Bronchial epithelial cell (primary cell): ENCODE results near the gene CACNB4. TPM values are rescaled to one million over a fixed set of nuclear protein-coding genes. Genes with fewer than 3 reads are reported as not detected.
A peak's percentile ranks its signal among the peaks of the same experiment; 100 is the strongest.

Experiments used
- DNase-seq: peaks from one replicate; pipeline ENCODE4 v3.0.0-alpha.2; 2010; ENCODE audit warnings: low read depth
- FAIRE-seq: peaks from 2 replicates; lab custom pipeline; 2011; peaks lifted over from hg19 to GRCh38; lab: Jason Lieb, UNC
- H3K27me3 ChIP-seq: 2 replicates; pipeline ENCODE4 v1.5.1; 2011; ENCODE audit warnings: low read length; ENCODE audit not compliant: control insufficient read depth, insufficient read depth
- H3K36me3 ChIP-seq: 2 replicates; pipeline ENCODE4 v1.5.1; 2011; ENCODE audit warnings: low read length; ENCODE audit not compliant: control insufficient read depth, insufficient read depth
- H3K4me3 ChIP-seq: 2 replicates; pipeline ENCODE4 v1.5.1; 2011; ENCODE audit warnings: mild to moderate bottlenecking, low read depth, low read length, control low read depth
- total RNA-seq: library from RNA; depleted of rRNA; stranded (reverse); fragments of >200 nt; gene quantifications from 2 replicates; pipeline ENCODE4 v1.2.1, GENCODE V29; 2014
- TF ChIP-seq, protein P1 (sequence below): IDR thresholded peaks from 2 replicates; pipeline ENCODE4 v1.5.1; 2011; ENCODE audit warnings: mild to moderate bottlenecking, moderate library complexity, low read length, control low read depth, inconsistent platforms; ENCODE audit not compliant: insufficient read depth, severe bottlenecking

Gene CACNB4
- total RNA-seq, 1 donor from 2014 or later: 0.53 TPM

DNA sequence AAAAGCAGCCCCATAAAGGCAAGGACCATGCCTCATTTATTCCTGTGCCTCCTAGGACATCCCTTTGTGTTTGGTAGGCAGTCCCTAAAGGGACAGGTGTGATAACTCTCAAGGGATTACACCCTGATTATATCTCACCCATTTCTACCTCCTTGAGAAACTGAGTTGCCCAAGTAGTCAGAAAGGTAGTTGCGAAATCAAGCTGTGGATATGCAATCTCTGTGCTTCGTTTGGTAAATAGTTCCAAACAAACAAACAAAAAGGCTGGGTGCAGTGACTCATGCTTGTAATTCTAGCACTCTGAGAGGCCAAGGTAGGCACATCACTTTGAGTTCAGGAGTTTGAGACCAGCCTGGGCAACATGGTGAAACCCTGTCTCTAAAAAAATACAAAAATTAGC is 170.5 kb downstream of the CACNB4 start:
- no peak overlapping the region for H3K4me3 ChIP-seq
- no peaks in the 10 kb centered on the region for H3K27me3 ChIP-seq
- TF ChIP-seq, protein P1, sequence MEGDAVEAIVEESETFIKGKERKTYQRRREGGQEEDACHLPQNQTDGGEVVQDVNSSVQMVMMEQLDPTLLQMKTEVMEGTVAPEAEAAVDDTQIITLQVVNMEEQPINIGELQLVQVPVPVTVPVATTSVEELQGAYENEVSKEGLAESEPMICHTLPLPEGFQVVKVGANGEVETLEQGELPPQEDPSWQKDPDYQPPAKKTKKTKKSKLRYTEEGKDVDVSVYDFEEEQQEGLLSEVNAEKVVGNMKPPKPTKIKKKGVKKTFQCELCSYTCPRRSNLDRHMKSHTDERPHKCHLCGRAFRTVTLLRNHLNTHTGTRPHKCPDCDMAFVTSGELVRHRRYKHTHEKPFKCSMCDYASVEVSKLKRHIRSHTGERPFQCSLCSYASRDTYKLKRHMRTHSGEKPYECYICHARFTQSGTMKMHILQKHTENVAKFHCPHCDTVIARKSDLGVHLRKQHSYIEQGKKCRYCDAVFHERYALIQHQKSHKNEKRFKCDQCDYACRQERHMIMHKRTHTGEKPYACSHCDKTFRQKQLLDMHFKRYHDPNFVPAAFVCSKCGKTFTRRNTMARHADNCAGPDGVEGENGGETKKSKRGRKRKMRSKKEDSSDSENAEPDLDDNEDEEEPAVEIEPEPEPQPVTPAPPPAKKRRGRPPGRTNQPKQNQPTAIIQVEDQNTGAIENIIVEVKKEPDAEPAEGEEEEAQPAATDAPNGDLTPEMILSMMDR: no peak
- DNase-seq (peak; percentile 94), FAIRE-seq (peak; percentile 85)
- no peaks in the 10 kb centered on the region for H3K36me3 ChIP-seq

DNA sequence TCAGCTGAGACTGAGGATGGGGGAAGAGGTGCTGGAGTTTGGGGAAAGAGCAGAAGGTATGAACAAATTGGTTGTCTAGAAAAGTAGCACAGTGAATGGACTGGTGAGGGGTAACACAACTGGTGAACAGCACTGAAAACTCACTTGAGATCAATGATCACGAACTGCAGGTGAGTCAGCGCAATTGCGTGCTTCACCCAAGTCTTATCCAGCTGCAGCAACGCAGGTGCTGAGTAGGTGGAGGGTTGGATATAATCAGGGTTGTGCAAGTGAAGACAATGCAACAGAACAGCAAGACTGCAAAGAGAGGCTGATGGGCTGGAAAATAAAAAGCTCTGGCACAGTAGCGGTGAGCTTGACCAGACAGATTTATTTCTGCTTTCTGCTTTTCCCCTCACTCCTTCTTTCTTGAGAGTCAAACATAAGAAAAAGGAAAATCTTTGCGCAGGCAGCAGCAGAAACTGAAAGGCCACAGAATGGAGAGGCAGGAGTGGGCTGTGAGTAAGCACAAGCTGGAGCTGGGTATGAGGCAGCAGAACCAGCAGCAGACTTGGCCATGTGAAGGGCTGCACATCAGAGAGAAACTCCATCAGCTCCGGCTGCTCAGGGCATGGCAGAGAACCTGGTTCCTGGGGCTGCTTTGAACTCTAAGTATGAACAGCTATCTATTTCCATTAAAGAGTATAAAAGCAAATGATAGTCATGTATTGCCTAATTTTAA is 171.2 kb downstream of the CACNB4 start:
- Histone ChIP-seq H3K27me3 (no peaks in the 10 kb centered on the region), H3K36me3 (no peaks in the 10 kb centered on the region), H3K4me3 (no peak overlapping the region)
- peak; percentile 52 for DNase-seq
- TF ChIP-seq, protein P1: no peak
- peak; percentile 91 for FAIRE-seq

DNA sequence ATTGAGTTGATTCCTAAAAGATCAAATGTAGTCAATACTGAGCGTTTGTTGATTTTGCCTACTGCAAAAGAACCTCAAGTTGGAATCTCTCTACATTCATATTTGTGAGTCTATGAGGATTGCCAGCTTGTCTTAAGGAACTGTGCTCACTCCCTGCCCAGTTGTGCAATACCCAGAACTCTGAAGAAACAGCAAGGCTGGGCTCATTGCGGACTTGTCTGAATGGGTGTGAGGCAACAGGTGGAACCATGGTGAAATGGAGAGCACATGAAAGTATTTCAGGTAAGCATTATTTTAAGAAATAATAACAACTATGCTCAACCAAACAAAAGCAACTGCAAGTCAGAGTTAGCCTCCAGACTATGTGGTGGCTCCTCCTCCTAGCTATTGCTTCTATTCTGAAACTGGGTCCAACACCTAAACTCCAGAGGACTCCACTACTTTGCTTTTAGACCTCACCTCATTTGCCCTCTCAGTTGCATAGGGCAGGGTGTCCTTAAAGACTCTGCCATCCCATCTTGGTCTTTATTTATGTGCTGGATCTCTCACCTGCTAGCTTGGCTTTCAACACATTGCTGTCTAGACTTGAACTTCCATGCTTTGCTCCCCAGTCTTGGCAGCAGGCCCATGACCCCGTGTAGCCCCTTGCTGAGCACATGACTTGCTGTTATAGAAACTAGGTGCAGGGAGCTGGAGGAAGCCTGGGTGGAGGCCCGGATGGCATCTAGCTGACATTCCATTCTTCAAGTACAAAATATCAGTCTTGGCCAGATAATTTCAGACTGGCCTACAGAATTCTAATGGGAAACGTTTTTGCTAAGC is 175.8 kb downstream of the CACNB4 start:
- Histone ChIP-seq H3K4me3 (no peak overlapping the region), H3K36me3 (no peaks in the 10 kb centered on the region), H3K27me3 (no peaks in the 10 kb centered on the region)
- FAIRE-seq (peak; percentile 77), DNase-seq (peak; percentile 91)
- TF ChIP-seq, protein P1: no peak

DNA sequence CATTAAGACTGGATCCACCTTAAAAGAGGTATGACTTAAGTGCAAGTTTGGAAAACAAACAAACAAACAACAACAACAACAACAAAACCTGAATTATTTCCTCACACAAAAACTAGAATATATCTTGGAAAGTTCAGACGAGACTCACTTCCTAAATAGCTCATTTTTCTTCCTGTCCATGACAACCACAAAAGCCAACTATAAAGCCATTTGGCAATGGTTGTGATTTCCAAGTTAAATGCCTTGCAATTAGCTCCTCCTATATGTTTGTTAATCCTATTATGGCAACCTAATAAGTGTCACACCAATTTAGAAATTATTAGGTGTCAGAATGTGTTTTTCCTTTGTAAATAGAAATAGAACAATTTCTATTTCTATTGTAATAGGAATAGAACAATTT is 179.1 kb downstream of the CACNB4 start:
- TF ChIP-seq, protein P1: no peak
- no peaks in the 10 kb centered on the region for H3K27me3 ChIP-seq
- H3K36me3 ChIP-seq: no peaks in the 10 kb centered on the region
- no peak for FAIRE-seq
- H3K4me3 ChIP-seq: no peak overlapping the region
- no peak for DNase-seq

DNA sequence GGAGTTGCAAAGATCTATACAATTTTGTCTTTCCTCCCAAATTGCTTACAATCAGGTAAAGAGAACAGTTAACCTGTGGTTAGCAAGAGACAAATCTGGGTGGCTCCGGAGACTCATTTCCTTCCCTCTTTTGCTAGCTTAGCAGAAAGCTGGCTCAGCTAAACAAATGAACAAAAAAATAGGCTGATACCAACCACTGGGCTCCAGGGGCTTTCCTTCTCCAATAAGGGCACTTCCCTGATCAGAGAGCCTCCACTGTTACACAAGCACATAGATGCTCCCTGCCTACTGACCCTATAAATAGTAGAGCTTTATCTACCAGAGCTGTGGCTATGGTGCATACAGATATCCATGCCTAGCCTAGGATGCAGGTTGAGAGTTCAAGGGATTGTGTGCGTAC is 180.5 kb downstream of the CACNB4 start:
- no peak overlapping the region for H3K4me3 ChIP-seq
- DNase-seq (no peak), FAIRE-seq (peak; percentile 40)
- TF ChIP-seq, protein P1: no peak
- H3K27me3 ChIP-seq: no peaks in the 10 kb centered on the region
- H3K36me3 ChIP-seq: no peaks in the 10 kb centered on the region
